ENCODE measurements around the gene C1orf21.

Gene C1orf21

DNA sequence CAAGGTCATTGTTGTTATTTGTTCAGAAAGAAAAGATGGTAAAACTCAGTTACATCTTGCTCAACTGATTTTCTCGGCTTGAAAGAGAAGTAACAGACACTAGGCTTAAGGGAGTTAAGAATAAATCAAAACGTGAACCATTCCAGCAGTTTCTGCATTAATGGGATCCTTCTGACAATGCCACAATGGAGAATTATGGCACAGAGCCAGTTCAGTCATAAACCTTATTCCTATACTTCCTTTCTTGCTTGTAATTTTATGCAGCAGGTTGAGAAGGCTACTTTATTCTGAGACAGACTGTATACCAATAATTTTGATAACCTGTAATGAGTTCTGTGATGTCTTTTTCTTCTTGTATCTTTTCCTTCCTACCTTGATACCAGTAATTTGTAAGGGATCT, 167.0 kb downstream of the C1orf21 start:
- no peak for TF ChIP-seq CTCF (IDR thresholded peaks at IDR 0.05)

DNA sequence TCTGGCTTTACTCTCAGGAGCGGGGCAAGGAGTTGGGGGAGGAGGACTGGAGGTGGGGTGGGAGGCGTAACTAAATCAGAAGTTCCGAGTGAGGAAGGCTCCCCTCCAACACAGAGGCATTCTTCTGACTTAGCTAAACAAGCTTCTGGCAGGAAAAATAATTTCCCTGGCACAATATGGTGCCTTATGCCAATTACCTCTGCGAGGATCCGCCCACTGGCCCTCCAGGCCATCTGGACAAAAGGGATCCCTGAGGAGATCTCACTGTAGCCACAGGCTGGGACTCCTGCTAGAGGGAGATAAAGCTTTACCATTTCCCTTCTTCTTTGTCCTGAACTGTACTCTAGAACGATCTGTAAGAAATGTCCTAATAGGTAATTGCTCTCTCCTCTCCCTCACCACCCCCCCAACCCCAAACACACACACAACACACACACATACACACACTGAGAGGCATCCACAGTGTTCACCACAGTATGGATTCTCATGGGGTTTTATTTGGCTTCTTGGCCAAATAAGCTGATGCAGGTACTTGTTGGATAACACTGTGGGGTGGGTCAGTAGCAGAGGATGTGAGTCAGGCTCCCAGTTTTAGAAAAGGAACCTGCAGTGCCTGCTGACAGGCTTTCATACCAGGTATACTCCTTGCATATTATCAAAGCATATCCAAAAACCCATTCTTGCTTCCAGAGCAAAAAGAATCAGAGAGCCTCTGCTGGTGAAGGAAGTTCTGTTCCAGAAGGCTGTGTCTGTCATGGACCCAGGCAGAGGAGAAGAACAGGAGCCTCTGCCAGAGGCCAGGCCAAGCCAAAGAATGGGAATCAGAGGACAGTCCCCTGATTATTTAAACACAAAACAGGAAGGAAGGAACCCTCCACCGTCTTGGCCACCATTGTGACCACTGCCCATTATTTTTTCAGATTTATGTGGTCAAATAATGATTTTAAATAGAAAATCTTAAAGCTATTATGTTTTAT, 169.1 kb downstream of the C1orf21 start:
- no peak for TF ChIP-seq CTCF (IDR thresholded peaks at IDR 0.05)

DNA sequence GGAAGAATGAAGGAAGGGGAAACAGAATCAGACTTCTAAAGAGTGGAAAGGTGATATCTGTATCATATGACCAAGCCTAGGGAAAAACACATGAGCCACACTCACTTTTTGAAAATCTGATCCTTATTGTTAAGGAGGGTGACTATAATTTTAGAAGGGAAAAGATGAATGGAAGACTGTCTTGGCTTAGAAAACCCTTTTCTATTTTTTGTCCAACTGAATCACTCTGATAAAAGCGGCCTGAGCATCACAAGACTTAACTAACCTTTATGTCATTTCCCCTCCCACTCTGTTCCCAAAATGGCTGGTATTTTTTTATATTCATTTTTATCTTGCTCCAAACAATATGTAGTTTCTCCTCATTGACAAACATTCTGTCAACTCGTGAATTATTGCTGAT, 169.8 kb downstream of the C1orf21 start:
- no peak for TF ChIP-seq CTCF (IDR thresholded peaks at IDR 0.05)

- no peak for TF ChIP-seq CTCF (IDR thresholded peaks at IDR 0.05)
These were observed 170.9 kb downstream of the C1orf21 start for GRCh38 chr1:184557423-184558347.

- TF ChIP-seq CTCF (IDR thresholded peaks at IDR 0.05): no peak
These were observed 171.9 kb downstream of the C1orf21 start for GRCh38 chr1:184558691-184559090.

DNA sequence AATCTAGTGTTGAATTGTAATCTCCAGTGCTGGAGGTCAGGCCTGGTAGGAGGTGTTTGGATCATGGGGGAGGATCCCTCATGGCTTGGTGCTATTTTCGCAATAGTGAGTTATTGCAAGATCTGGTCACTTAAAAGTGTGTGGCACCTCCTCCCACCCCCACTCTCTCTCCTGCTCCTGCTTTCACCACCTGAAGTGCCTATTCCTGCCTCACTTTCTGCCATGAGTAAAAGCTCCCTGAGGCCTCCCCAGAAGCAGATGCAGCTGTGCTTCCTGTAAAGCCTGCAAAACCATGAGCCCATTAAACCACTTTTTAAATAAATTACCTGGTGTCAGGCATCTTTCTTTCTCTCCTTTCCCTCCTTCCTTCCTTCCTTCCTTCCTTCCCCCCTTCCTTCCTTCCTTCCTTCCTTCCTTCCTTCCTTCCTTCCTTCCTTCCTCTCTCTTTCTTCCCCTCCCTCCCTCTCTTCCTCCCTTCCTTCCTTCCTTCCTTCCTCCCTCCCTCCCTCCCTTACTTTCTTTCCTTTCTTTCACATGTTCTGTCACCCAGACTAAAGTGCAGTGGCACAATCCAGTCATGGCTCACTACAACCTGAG, 172.4 kb downstream of the C1orf21 start:
- no peak for TF ChIP-seq CTCF (IDR thresholded peaks at IDR 0.05)

DNA sequence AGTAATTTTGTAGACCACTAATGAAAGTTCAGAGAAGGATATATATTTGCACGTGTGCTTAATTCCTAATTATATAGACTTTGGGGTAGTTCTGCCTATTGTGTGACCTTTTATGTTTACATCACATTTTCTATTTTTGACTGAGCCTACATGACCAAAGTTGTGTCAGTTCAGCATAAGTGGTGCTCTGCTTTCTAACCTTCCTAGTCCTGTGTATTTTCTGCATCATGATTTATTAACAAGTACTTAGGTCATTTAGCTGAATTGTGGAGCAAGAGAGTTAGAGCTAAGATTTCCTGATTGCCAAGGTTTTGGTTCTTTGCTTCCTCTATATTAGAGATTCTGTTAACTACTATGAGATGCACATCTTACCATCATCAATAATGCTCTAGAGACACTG, 176.0 kb downstream of the C1orf21 start:
- no peak for TF ChIP-seq CTCF (IDR thresholded peaks at IDR 0.05)
